Left lung (tissue), 10 donors: ENCODE measurements around the gene CAMTA1. TPM values are rescaled to one million over a fixed set of nuclear protein-coding genes. Genes with fewer than 3 reads are reported as not detected.

Source experiments
- ATAC-seq: fragments of 200-7000 bp; cut with Tn5 transposase; one replicate; pipeline ENCODE4 v1.9.1; 2020; ENCODE audit warnings: moderate library complexity
- DNase-seq, 4 donors: peaks; one replicate each; pipeline ENCODE4 v3.0.0-alpha.2; 2013 to 2020
- H3K27ac ChIP-seq, 2 donors: fragments of 200-600 bp; sonication (generic) in 1 of 2; one replicate each; pipeline versions ENCODE4 v1.5.0 to v1.8.0; 2020 to 2021
- H3K27me3 ChIP-seq, 2 donors: fragments of 200-600 bp; sonication (generic) in 1 of 2; one replicate each; pipeline versions ENCODE4 v1.5.0 to v1.8.0; 2020 to 2021
- H3K36me3 ChIP-seq, 2 donors: fragments of 200-600 bp; sonication (generic) in 1 of 2; one replicate each; pipeline versions ENCODE4 v1.5.0 to v1.8.0; 2020 to 2021
- H3K4me1 ChIP-seq, 2 donors: fragments of 200-600 bp; one replicate each; pipeline ENCODE4 v1.8.0; 2021
- H3K4me3 ChIP-seq, 2 donors: fragments of 200-600 bp; sonication (generic) in 1 of 2; one replicate each; pipeline versions ENCODE4 v1.5.0 to v1.8.0; 2020 to 2021; ENCODE audit warnings: mild to moderate bottlenecking in 1 of 2
- H3K9me3 ChIP-seq, 2 donors: fragments of 200-600 bp; sonication (generic) in 1 of 2; one replicate each; pipeline versions ENCODE4 v1.5.0 to v1.8.0; 2020 to 2021
- CTCF ChIP-seq, 2 donors: fragments of 200-600 bp; sonication (generic) in 1 of 2; IDR thresholded peaks; one replicate each; pipeline versions ENCODE4 v1.5.0 to v1.8.0; 2021; ENCODE audit warnings: antibody characterized with exemption in 2 of 2
- intact Hi-C, 2 donors: fragments of 100-400 bp; cut with DNase I; formaldehyde crosslinking; loops; one replicate each; pipeline versions ENCODE4 v1.11.2 to v1.14.2; 2022
- polyA plus RNA-seq, 6 donors: library from polyadenylated mRNA; unstranded; fragments of 120-200 nt; gene quantifications; one replicate each; pipeline ENCODE4 v1.2.1, GENCODE V29; 2013; ENCODE audit not compliant: insufficient read length in 6 of 6
- total RNA-seq, 2 donors: library from RNA; stranded (reverse); fragmentation: NEBNext Ultra II Directional; extraction: Animal tissue kit (Norgen Biotek cat#: 25700); gene quantifications; one replicate each; pipeline ENCODE4 v1.2.1, GENCODE V29; 2021
- donor health status: DM: no; HTN: yes; CAD: no.
- donor health status: DM: no; HTN: no; CAD: no.

The CAMTA1 gene
- total and polyA plus RNA-seq, 8 donors, result 42.7 to 69.1 (median 49.4) TPM

GRCh38 chr1:7120863-7121621 is 335.8 kb downstream of the CAMTA1 start:
- H3K4me1 ChIP-seq, result no peaks in the 10 kb centered on the region
- no peaks in the 10 kb centered on the region for H3K27me3 ChIP-seq
- H3K4me3 ChIP-seq, result no peak overlapping the region
- ATAC-seq (no peak), DNase-seq (no peak)
- no peaks in the 10 kb centered on the region for H3K36me3 ChIP-seq
- no peak overlapping the region for H3K27ac ChIP-seq
- intact Hi-C loops, result no loop called here
- no peaks in the 10 kb centered on the region for H3K9me3 ChIP-seq
- TF ChIP-seq CTCF (IDR thresholded peaks at IDR 0.05), result no peak

GRCh38 chr1:7121622-7121988 is 336.4 kb downstream of the CAMTA1 start:
- no peaks in the 10 kb centered on the region for H3K4me1 ChIP-seq
- no peak for DNase-seq
- no peaks in the 10 kb centered on the region for H3K27me3 ChIP-seq
- H3K4me3 ChIP-seq, result no peak overlapping the region
- intact Hi-C loops, result no loop called here
- ATAC-seq, result no peak
- no peak for TF ChIP-seq CTCF (IDR thresholded peaks at IDR 0.05)
- H3K36me3 ChIP-seq, result no peaks in the 10 kb centered on the region
- no peaks in the 10 kb centered on the region for H3K9me3 ChIP-seq
- H3K27ac ChIP-seq, result no peak overlapping the region

- no peaks in the 10 kb centered on the region for H3K36me3 ChIP-seq
- H3K27me3 ChIP-seq, result no peaks in the 10 kb centered on the region
- no peak for ATAC-seq
- H3K4me3 ChIP-seq, result no peak overlapping the region
- no peaks in the 10 kb centered on the region for H3K9me3 ChIP-seq
- DNase-seq, result no peak
- TF ChIP-seq CTCF (IDR thresholded peaks at IDR 0.05), result no peak
- H3K4me1 ChIP-seq, result no peaks in the 10 kb centered on the region
- intact Hi-C loops, result no loop called here
- no peak overlapping the region for H3K27ac ChIP-seq
These were observed 342.2 kb downstream of the CAMTA1 start for GRCh38 chr1:7127322-7128075.

GRCh38 chr1:7128293-7128692 is 343.0 kb downstream of the CAMTA1 start:
- Histone ChIP-seq H3K27ac (no peak overlapping the region), H3K4me3 (no peak overlapping the region), H3K4me1 (no peaks in the 10 kb centered on the region), H3K9me3 (no peaks in the 10 kb centered on the region), H3K36me3 (no peaks in the 10 kb centered on the region), H3K27me3 (no peaks in the 10 kb centered on the region)
- no peak for TF ChIP-seq CTCF (IDR thresholded peaks at IDR 0.05)
- intact Hi-C loops, result no loop called here
- no peak for ATAC-seq
- DNase-seq, result no peak

GRCh38 chr1:7130127-7130526 is 344.9 kb downstream of the CAMTA1 start:
- no peak overlapping the region for H3K27ac ChIP-seq
- TF ChIP-seq CTCF (IDR thresholded peaks at IDR 0.05), result no peak
- H3K9me3 ChIP-seq, result no peaks in the 10 kb centered on the region
- DNase-seq (no peak), ATAC-seq (no peak)
- no peaks in the 10 kb centered on the region for H3K36me3 ChIP-seq
- intact Hi-C loops, result no loop called here
- H3K4me3 ChIP-seq, result no peak overlapping the region
- H3K27me3 ChIP-seq, result no peaks in the 10 kb centered on the region
- H3K4me1 ChIP-seq, result no peaks in the 10 kb centered on the region
